ENCODE data around the gene GYPB. TPM values are rescaled to one million over a fixed set of nuclear protein-coding genes. Genes with fewer than 3 reads are reported as not detected.

Gene GYPB
- total RNA-seq, 1 experiment from 2014 or later: not detected

Other genes with a start within 250 kb of the GYPB start
- gene GYPE, start 113.8 kb downstream of the GYPB start, total RNA-seq (2022): not detected in 2 replicates
- not detected in 2 replicates for gene GYPA, start 121.3 kb upstream of the GYPB start, total RNA-seq (2022)